ENCODE results near the gene SEMA5A. TPM values are rescaled to one million over a fixed set of nuclear protein-coding genes. Genes with fewer than 3 reads are reported as not detected.

The SEMA5A gene
- total RNA-seq, 4 donors from 2014 or later, result 13.4 to 22.3 (median 18.5) TPM

DNA sequence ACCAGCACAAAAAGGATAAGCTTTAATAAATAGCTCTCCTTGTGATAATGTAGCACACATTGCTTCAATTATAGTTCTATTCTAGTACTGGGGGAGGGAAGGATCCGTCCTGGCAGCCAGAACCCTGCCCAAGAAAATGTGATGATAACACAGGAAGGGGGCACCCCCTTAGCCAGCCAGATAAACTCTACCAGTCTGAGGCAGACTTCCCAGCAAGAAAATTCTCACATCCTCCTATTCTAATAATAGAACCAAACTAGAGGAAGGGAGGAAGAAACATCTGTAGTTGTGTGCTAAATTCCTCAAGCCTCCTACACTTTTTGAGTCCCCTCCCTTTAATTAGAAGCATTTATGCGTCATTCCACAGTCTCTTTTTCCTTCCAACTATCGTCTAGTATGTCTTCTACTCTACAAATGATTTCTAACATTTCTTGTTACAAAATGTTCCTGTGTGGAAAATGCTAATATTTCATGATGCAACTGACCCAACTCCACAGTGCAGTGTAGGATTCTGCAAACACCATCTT, 261.0 kb downstream of the SEMA5A start:
- TF ChIP-seq CTCF (IDR thresholded peaks at IDR 0.05) (no peak), POLR2A (IDR thresholded peaks at IDR 0.05) (no peak)

DNA sequence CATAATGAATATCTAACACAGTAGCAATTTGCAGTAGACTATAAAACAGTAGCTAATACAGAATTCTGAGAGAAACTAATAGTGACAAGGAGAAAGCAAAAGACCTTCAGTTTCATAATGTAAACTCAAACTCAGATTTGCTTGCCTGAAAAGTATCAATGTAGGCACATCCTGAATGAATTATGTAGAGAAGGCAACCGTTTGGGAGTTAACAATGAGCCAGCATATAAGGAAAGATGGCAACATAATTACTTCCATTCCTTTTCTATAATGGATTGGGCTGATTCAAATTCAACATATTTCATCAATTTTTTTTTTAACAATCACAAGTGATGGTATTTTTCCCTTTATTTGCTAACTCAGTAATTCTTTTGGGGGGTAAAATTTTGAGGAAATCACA, 261.6 kb downstream of the SEMA5A start:
- intact Hi-C loops (cut with DNase I; ENCODE audit: low total_unique reads), result no loop called here
- 30 to 32% methylated on average over 1 of the region's 1 CpG for WGBS, 2 donors
- TF ChIP-seq POLR2A (IDR thresholded peaks at IDR 0.05) (no peak), CTCF (IDR thresholded peaks at IDR 0.05) (no peak)
- no peak overlapping the region for H3K4me3 ChIP-seq (ENCODE audit: low read depth, poor library complexity, severe bottlenecking)
- DNase-seq (ENCODE audit: low spot score in 2 of 2), result no peak

More for the DNA sequence above, 261.0 kb downstream of the SEMA5A start:
- no peak for DNase-seq (ENCODE audit: low spot score in 2 of 2)
- no peak overlapping the region for H3K4me3 ChIP-seq (ENCODE audit: low read depth, poor library complexity, severe bottlenecking)
- intact Hi-C loops (cut with DNase I; ENCODE audit: low total_unique reads), result no loop called here
- WGBS, 2 donors, result 10 to 39% methylated on average over 3 of the region's 3 CpGs

- no peak for DNase-seq (ENCODE audit: low spot score in 2 of 2)
- intact Hi-C loops (cut with DNase I; ENCODE audit: low total_unique reads), result no loop called here
- 94 to 97% methylated on average over 1 of the region's 1 CpG for WGBS, 2 donors
- no peak overlapping the region for H3K4me3 ChIP-seq (ENCODE audit: low read depth, poor library complexity, severe bottlenecking)
- no peak for TF ChIP-seq POLR2A (IDR thresholded peaks at IDR 0.05)
- TF ChIP-seq CTCF (IDR thresholded peaks at IDR 0.05), result no peak
Observed at GRCh38 chr5:9283473-9283872, 262.4 kb downstream of the SEMA5A start.

- 36 to 52% methylated on average over 3 of the region's 3 CpGs for WGBS, 2 donors
- no peak for DNase-seq (ENCODE audit: low spot score in 2 of 2)
- TF ChIP-seq POLR2A (IDR thresholded peaks at IDR 0.05) (no peak), CTCF (IDR thresholded peaks at IDR 0.05) (no peak)
- no peak overlapping the region for H3K4me3 ChIP-seq (ENCODE audit: low read depth, poor library complexity, severe bottlenecking)
- intact Hi-C loops (cut with DNase I; ENCODE audit: low total_unique reads), result no loop called here
Observed at GRCh38 chr5:9283021-9283420, 262.9 kb downstream of the SEMA5A start.

DNA sequence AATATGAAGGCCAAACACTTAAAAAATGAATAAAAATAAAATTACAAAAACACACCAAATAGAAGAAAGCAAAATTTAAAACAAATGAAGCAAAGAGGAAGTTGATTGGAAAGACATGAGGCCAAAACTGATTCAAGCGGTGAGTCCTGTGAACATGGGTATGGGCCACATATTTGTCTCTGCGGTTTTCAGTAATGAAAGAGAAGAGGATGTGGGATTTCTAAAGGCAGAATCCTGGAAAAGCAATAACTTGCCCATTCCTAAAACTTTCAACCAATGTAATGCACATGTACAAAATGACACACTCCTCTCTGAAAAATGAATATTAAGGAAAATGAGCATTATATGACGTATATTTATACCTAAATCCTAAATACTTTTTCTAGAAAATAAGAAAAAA, 263.7 kb downstream of the SEMA5A start:
- 91 to 98% methylated on average over 3 of the region's 3 CpGs for WGBS, 2 donors
- intact Hi-C loops (cut with DNase I; ENCODE audit: low total_unique reads), result no loop called here
- TF ChIP-seq POLR2A (IDR thresholded peaks at IDR 0.05) (no peak), CTCF (IDR thresholded peaks at IDR 0.05) (no peak)
- DNase-seq (ENCODE audit: low spot score in 2 of 2), result no peak
- H3K4me3 ChIP-seq (ENCODE audit: low read depth, poor library complexity, severe bottlenecking), result no peak overlapping the region

- intact Hi-C loops (cut with DNase I; ENCODE audit: low total_unique reads), result no loop called here
- no peak for TF ChIP-seq CTCF (IDR thresholded peaks at IDR 0.05)
- 40 to 100% methylated on average over 1 of the region's 1 CpG for WGBS, 2 donors
- no peak overlapping the region for H3K4me3 ChIP-seq (ENCODE audit: low read depth, poor library complexity, severe bottlenecking)
- DNase-seq (ENCODE audit: low spot score in 2 of 2), result no peak
Observed at GRCh38 chr5:9279774-9280173, 266.1 kb downstream of the SEMA5A start.

Data from lower leg skin (tissue), 4 donors.